Measurements from ENCODE around the gene MSRB3.

DNA sequence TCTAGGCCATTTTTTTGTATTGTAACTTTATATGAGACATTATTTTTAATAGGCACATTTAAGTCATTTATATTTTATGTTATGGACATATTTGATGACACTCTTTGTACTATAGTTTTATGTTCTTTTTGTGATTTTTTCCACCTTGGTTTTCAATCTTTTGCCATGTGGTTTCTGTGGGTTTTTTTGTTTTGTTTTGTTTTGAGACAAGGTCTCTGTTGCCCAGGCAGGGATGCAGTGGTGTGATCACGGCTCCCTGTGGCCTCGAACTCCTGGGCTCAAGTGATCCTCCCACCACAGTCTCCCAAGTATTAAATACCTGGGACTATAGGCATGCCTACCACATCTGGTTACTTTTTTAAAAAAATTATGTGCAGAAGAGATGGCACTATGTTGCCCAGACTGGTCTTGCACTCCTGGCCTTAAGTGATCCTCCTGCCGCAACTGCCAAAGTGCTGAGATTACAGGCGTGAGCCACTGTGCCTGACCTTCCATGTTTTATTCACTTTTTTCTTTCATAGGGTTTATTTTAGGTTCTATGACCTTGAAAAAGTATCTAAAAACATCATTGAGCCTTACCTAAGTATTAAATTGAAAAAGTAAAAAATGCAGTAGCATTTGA lies 16.3 kb downstream of the MSRB3 start:
- no peak for TF ChIP-seq POLR2A (IDR thresholded peaks at IDR 0.05)
- TF ChIP-seq, protein P1, sequence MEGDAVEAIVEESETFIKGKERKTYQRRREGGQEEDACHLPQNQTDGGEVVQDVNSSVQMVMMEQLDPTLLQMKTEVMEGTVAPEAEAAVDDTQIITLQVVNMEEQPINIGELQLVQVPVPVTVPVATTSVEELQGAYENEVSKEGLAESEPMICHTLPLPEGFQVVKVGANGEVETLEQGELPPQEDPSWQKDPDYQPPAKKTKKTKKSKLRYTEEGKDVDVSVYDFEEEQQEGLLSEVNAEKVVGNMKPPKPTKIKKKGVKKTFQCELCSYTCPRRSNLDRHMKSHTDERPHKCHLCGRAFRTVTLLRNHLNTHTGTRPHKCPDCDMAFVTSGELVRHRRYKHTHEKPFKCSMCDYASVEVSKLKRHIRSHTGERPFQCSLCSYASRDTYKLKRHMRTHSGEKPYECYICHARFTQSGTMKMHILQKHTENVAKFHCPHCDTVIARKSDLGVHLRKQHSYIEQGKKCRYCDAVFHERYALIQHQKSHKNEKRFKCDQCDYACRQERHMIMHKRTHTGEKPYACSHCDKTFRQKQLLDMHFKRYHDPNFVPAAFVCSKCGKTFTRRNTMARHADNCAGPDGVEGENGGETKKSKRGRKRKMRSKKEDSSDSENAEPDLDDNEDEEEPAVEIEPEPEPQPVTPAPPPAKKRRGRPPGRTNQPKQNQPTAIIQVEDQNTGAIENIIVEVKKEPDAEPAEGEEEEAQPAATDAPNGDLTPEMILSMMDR (IDR thresholded peaks at IDR 0.05): no peak

Measured in ovary (tissue), 3 donors.